Smooth muscle cell of trachea (primary cell): ENCODE data around the gene ZBTB7C. TPM values are rescaled to one million over a fixed set of nuclear protein-coding genes. Genes with fewer than 3 reads are reported as not detected.

ENCODE experiments used
- total RNA-seq: library from RNA; depleted of rRNA; stranded (reverse); fragments of >200 nt; gene quantifications from 2 replicates; pipeline ENCODE4 v1.2.1, GENCODE V29; 2014

The ZBTB7C gene
- total RNA-seq: under 0.01 TPM in 1 of 2 replicates, not detected in the other

GRCh38 chr18:48408727-48409590 is at the start of gene ZBTB7C:
Gene ZBTB7C, minus strand, starts transcription at chr18:48409383.

Other genes starting within 250 kb of the ZBTB7C start
- 15.9 and 33.1 TPM in 2 replicates for gene CTIF, start 129.6 kb upstream of the ZBTB7C start, total RNA-seq